Suprapubic skin (tissue), 4 donors: ENCODE measurements around the gene ADCY4. TPM values are rescaled to one million over a fixed set of nuclear protein-coding genes. Genes with fewer than 3 reads are reported as not detected.

Experiments used
- DNase-seq, 2 donors: peaks; one replicate each; pipeline ENCODE4 v3.0.0-alpha.2; 2019; ENCODE audit warnings: low spot score in 2 of 2
- H3K27ac ChIP-seq: fragments of 200-600 bp; sonication (generic); one replicate; pipeline ENCODE4 v1.5.1; 2019
- H3K27me3 ChIP-seq: fragments of 200-600 bp; sonication (generic); one replicate; pipeline ENCODE4 v1.5.1; 2019
- H3K36me3 ChIP-seq: fragments of 200-600 bp; sonication (generic); one replicate; pipeline ENCODE4 v1.5.1; 2019
- H3K4me1 ChIP-seq: fragments of 200-600 bp; sonication (generic); one replicate; pipeline ENCODE4 v1.5.1; 2019
- H3K4me3 ChIP-seq: fragments of 200-600 bp; sonication (generic); one replicate; pipeline ENCODE4 v1.5.1; 2019; ENCODE audit warnings: mild to moderate bottlenecking
- H3K9me3 ChIP-seq: fragments of 200-600 bp; sonication (generic); one replicate; pipeline ENCODE4 v1.5.1; 2019
- CTCF ChIP-seq, 2 donors: fragments of 200-600 bp in 1 of 2; fragments of 450-650 bp in 1 of 2; sonication (generic) in 1 of 2; IDR thresholded peaks; one replicate each; pipeline ENCODE4 v1.5.1; 2016 to 2019; ENCODE audit warnings: antibody characterized with exemption in 2 of 2, mild to moderate bottlenecking in 1 of 2, moderate library complexity in 1 of 2
- EP300 ChIP-seq: sonication (generic); formaldehyde crosslinking; IDR thresholded peaks from one replicate; pipeline ENCODE4 v1.6.1; 2017; ENCODE audit warnings: antibody characterized with exemption
- POLR2A ChIP-seq, 2 donors: fragments of 450-650 bp; IDR thresholded peaks; one replicate each; pipeline ENCODE4 v1.6.1; 2017; ENCODE audit warnings: antibody characterized with exemption in 2 of 2, mild to moderate bottlenecking in 2 of 2, moderate library complexity in 2 of 2
- POLR2AphosphoS5 ChIP-seq, 3 donors: sonication (generic); formaldehyde crosslinking; IDR thresholded peaks; one replicate each; pipeline ENCODE4 v1.6.1; 2017; ENCODE audit warnings: antibody characterized with exemption in 3 of 3
- WGBS: methylation state at CpG from one replicate; pipeline ENCODE4 v1.1.5; 2018; 5-methylcytosine and 5-hydroxymethylcytosine counted together
- total RNA-seq, 4 donors: library from RNA; depleted of rRNA; stranded (reverse); fragments of >200 nt; gene quantifications; one replicate each; pipeline ENCODE4 v1.1.0, GENCODE V29; 2016

The ADCY4 gene
- total RNA-seq, 4 donors from 2014 or later, result 3.9 to 33.2 (median 13.9) TPM

- Histone ChIP-seq H3K36me3 (no peaks in the 10 kb centered on the region), H3K9me3 (no peaks in the 10 kb centered on the region), H3K4me3 (no peak overlapping the region), H3K27me3 (no peaks in the 10 kb centered on the region), H3K27ac (peak overlapping the region; percentile 64), H3K4me1 (peaks cover 69% of the 10 kb centered on the region)
- DNase-seq, result no peak
- 71% methylated on average over 10 of the region's 10 CpGs for WGBS
- TF ChIP-seq CTCF (IDR thresholded peaks at IDR 0.05) (no peak), EP300 (no peak), POLR2A (IDR thresholded peaks at IDR 0.05) (no peak), POLR2AphosphoS5 (IDR thresholded peaks at IDR 0.05) (no peak)
Observed at GRCh38 chr14:24315243-24315806, 19.5 kb downstream of the ADCY4 start.

- no peak for DNase-seq
- H3K27me3 ChIP-seq, result no peaks in the 10 kb centered on the region
- H3K27ac ChIP-seq, result peak overlapping the region; percentile 64
- H3K9me3 ChIP-seq, result no peaks in the 10 kb centered on the region
- peaks cover 76% of the 10 kb centered on the region for H3K4me1 ChIP-seq
- H3K4me3 ChIP-seq, result no peak overlapping the region
- WGBS, result 41% methylated on average over 5 of the region's 5 CpGs
- TF ChIP-seq POLR2AphosphoS5 (IDR thresholded peaks at IDR 0.05), result no peak
- H3K36me3 ChIP-seq, result no peaks in the 10 kb centered on the region
Observed at GRCh38 chr14:24314377-24315193, 20.3 kb downstream of the ADCY4 start.

GRCh38 chr14:24313913-24314312, 21.0 kb downstream of the ADCY4 start:
- Histone ChIP-seq H3K27ac (peak overlapping the region; percentile 64), H3K4me3 (no peak overlapping the region), H3K27me3 (no peaks in the 10 kb centered on the region), H3K4me1 (peaks cover 83% of the 10 kb centered on the region), H3K36me3 (no peaks in the 10 kb centered on the region), H3K9me3 (no peaks in the 10 kb centered on the region)
- no peak for DNase-seq
- no peak for TF ChIP-seq CTCF (IDR thresholded peaks at IDR 0.05)
- no peak for TF ChIP-seq POLR2A (IDR thresholded peaks at IDR 0.05)
- no peak for TF ChIP-seq EP300
- TF ChIP-seq POLR2AphosphoS5 (IDR thresholded peaks at IDR 0.05), result no peak
- whole genome bisulfite sequencing, result 83% methylated on average over 1 of the region's 2 CpGs

- no peaks in the 10 kb centered on the region for H3K27me3 ChIP-seq
- no peak for DNase-seq
- peaks cover 93% of the 10 kb centered on the region for H3K4me1 ChIP-seq
- H3K27ac ChIP-seq, result peak overlapping the region; percentile 9
- H3K9me3 ChIP-seq, result no peaks in the 10 kb centered on the region
- TF ChIP-seq POLR2A (IDR thresholded peaks at IDR 0.05) (no peak), POLR2AphosphoS5 (IDR thresholded peaks at IDR 0.05) (no peak), EP300 (no peak), CTCF (IDR thresholded peaks at IDR 0.05) (no peak)
- H3K4me3 ChIP-seq, result peak overlapping the region; percentile 63
- WGBS, result 71% methylated on average over 9 of the region's 9 CpGs
- no peaks in the 10 kb centered on the region for H3K36me3 ChIP-seq
Observed at GRCh38 chr14:24312736-24313507, 21.9 kb downstream of the ADCY4 start.

- H3K36me3 ChIP-seq, result peaks cover 5% of the 10 kb centered on the region
- H3K9me3 ChIP-seq, result no peaks in the 10 kb centered on the region
- no peaks in the 10 kb centered on the region for H3K27me3 ChIP-seq
- H3K4me1 ChIP-seq, result peaks cover 96% of the 10 kb centered on the region
- DNase-seq, result no peak
- no peak for TF ChIP-seq CTCF (IDR thresholded peaks at IDR 0.05)
- no peak for TF ChIP-seq EP300
- TF ChIP-seq POLR2AphosphoS5 (IDR thresholded peaks at IDR 0.05), result peak in 1 of 3 donors; percentile 44
- TF ChIP-seq POLR2A (IDR thresholded peaks at IDR 0.05), result no peak
- H3K4me3 ChIP-seq, result peak overlapping the region; percentile 63
- 85% methylated on average over 1 of the region's 1 CpG for WGBS
- peak overlapping the region; percentile 89 for H3K27ac ChIP-seq
Observed at GRCh38 chr14:24311837-24312615, 22.8 kb downstream of the ADCY4 start.
